ENCODE results near the gene SGF29. TPM values are rescaled to one million over a fixed set of nuclear protein-coding genes. Genes with fewer than 3 reads are reported as not detected.
A peak's percentile ranks its signal among the peaks of the same experiment; 100 is the strongest.

The SGF29 gene
- total and polyA plus RNA-seq, 4 experiments from 2014 or later, result 53.8 to 86.9 (median 68.8) TPM

DNA sequence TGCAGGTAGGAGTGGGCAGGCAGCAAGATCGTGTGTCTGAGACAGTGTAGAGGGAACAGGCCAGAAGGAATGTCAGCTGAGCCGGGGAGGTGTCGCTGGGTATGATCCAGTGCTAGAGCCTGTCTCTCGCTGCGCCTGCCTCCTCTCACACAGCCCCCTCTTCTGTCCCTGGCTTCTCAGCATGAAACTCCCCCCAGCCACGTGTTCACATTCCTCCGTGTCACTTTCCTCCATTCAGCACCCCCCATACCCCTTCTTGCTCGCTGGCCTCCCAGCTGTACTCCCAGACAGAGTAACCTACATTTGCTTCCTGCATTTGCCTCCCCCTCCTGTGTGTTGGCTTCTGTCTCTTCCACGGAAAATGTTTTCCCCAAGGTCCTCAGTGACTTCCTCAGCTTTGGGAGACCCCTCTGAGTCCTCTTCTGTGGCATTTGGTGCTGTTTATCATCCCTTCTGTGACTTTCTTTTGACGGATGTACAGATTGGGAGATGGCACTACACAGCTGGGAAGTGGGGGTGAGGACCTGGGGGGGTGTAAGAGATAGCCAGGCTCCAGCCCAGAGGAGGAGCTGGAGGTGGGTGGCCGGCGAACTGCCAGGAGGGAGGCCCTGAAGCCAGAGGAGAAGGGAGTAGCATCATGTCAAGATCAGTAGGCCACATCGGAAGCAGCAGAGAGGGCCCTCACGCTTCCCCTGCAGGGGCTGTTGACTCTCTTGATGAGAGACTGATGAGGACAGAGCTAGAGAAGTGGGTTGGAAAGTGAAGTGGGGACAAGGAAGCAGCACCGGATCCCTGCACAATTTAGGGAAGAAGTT is 19.2 kb downstream of the SGF29 start:
- intact Hi-C loops (cut with micrococcal nuclease), result no loop called here
- no peaks in the 10 kb centered on the region for H3K4me1 ChIP-seq (ENCODE audit: insufficient read depth, low read length)
- Mint-ChIP-seq H3K4me3 (no peak overlapping the region), H3K36me3 (peaks cover 0 to 18% of the 10 kb centered on the region in 2 donors), H3K4me1 (peaks cover 21 to 48% (median 35%) of the 10 kb centered on the region in 4 donors), H3K27ac (peak overlapping the region in 6 of 7 donors; percentile 38 to 88 (median 78)), H3K9me3 (no peaks in the 10 kb centered on the region), H3K27me3 (no peaks in the 10 kb centered on the region)
- ChIA-PET CTCF (ENCODE audit: partially characterized antibody) (interaction anchor here (1.2 kb wide), 1 partner anchor 9 kb away, joined by 3 read pairs; no protein-coding TSS in a partner anchor), POLR2A (ENCODE audit: partially characterized antibody) (no interaction called here)
- no peaks in the 10 kb centered on the region for H3K27me3 ChIP-seq (ENCODE audit: insufficient read depth, low read length)
- no peak for DNase-seq
- no peaks in the 10 kb centered on the region for H3K9me3 ChIP-seq (ENCODE audit: control insufficient read depth in 1 of 2, low read length in 2 of 2)
- no peaks in the 10 kb centered on the region for H3K36me3 ChIP-seq (ENCODE audit: insufficient read depth, low read length)
- no peak overlapping the region for H3K27ac ChIP-seq (ENCODE audit: low read depth, low read length)
- H3K4me3 ChIP-seq (ENCODE audit: low read length in 2 of 2), result no peak overlapping the region

- H3K4me3 Mint-ChIP-seq, result no peak overlapping the region
- no peak overlapping the region for H3K27ac ChIP-seq (ENCODE audit: low read depth, low read length)
These were observed 20.3 kb downstream of the SGF29 start for GRCh38 chr16:28573738-28574718.

DNA sequence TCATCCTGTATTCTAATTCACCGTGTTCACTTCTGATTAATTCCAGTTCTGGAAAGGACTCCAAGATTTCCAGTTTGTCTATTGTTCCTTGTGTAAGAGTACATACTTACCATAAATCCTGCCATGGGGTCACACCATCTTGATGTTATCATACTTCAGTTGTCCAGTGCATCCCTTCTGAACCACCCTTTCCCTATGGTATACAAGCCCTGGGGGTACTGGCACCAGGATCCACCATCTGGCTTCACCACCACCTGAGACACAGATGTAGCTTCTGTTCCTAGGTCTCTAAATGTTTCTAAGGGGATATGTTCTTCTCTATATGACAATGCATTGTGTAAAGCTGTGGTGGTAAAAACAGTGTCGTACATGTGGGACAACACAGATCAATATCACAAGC is 21.2 kb downstream of the SGF29 start:
- ChIA-PET CTCF (ENCODE audit: partially characterized antibody) (no interaction called here), POLR2A (ENCODE audit: partially characterized antibody) (interaction anchor here (1.2 kb wide), 1 partner anchor 83 kb away, joined by 3 read pairs; the partner anchor contains the start of gene CLN3)
- H3K9me3 Mint-ChIP-seq, result no peaks in the 10 kb centered on the region
- Histone ChIP-seq H3K27me3 (ENCODE audit: insufficient read depth, low read length) (no peaks in the 10 kb centered on the region), H3K27ac (ENCODE audit: low read depth, low read length) (no peak overlapping the region), H3K4me1 (ENCODE audit: insufficient read depth, low read length) (no peaks in the 10 kb centered on the region), H3K9me3 (ENCODE audit: control insufficient read depth in 1 of 2, low read length in 2 of 2) (no peaks in the 10 kb centered on the region), H3K36me3 (ENCODE audit: insufficient read depth, low read length) (no peaks in the 10 kb centered on the region), H3K4me3 (ENCODE audit: low read length in 2 of 2) (no peak overlapping the region)
- H3K4me3 Mint-ChIP-seq, result no peak overlapping the region
- H3K27me3 Mint-ChIP-seq, result no peaks in the 10 kb centered on the region
- H3K27ac Mint-ChIP-seq, result peak overlapping the region in 2 of 7 donors; percentile 47 to 58
- peaks cover 19 to 39% (median 29%) of the 10 kb centered on the region in 4 donors for H3K4me1 Mint-ChIP-seq
- peaks cover 0 to 23% of the 10 kb centered on the region in 2 donors for H3K36me3 Mint-ChIP-seq
- DNase-seq, result no peak
- intact Hi-C loops (cut with micrococcal nuclease), result no loop called here

More at GRCh38 chr16:28573738-28574718, 20.3 kb downstream of the SGF29 start:
- POLR2A ChIA-PET (ENCODE audit: partially characterized antibody), result interaction anchor here (1.2 kb wide), 1 partner anchor 82 kb away, joined by 3 read pairs; the partner anchor contains the start of gene CLN3
- Mint-ChIP-seq H3K9me3 (no peaks in the 10 kb centered on the region), H3K27ac (peak overlapping the region in 5 of 7 donors; percentile 49 to 76 (median 68)), H3K36me3 (peaks cover 0 to 23% of the 10 kb centered on the region in 2 donors), H3K27me3 (no peaks in the 10 kb centered on the region), H3K4me1 (peaks cover 20 to 48% (median 34%) of the 10 kb centered on the region in 4 donors)
- Histone ChIP-seq H3K4me1 (ENCODE audit: insufficient read depth, low read length) (no peaks in the 10 kb centered on the region), H3K36me3 (ENCODE audit: insufficient read depth, low read length) (no peaks in the 10 kb centered on the region), H3K4me3 (ENCODE audit: low read length in 2 of 2) (no peak overlapping the region), H3K27me3 (ENCODE audit: insufficient read depth, low read length) (no peaks in the 10 kb centered on the region), H3K9me3 (ENCODE audit: control insufficient read depth in 1 of 2, low read length in 2 of 2) (no peaks in the 10 kb centered on the region)
- intact Hi-C loops (cut with micrococcal nuclease), result no loop called here
- DNase-seq, result no peak
- CTCF ChIA-PET (ENCODE audit: partially characterized antibody), result interaction anchor here (1.2 kb wide), 1 partner anchor 10 kb away, joined by 3 read pairs; no protein-coding TSS in a partner anchor

GRCh38 chr16:28575446-28576109 is 21.9 kb downstream of the SGF29 start:
- peak overlapping the region in 3 of 7 donors; percentile 9 to 52 (median 46) for H3K27ac Mint-ChIP-seq
- ChIA-PET POLR2A (ENCODE audit: partially characterized antibody) (interaction anchor here (1.2 kb wide), 1 partner anchor 84 kb away, joined by 3 read pairs; the partner anchor contains the start of gene CLN3), CTCF (ENCODE audit: partially characterized antibody) (no interaction called here)
- no peaks in the 10 kb centered on the region for H3K9me3 Mint-ChIP-seq
- peaks cover 0 to 27% of the 10 kb centered on the region in 2 donors for H3K36me3 Mint-ChIP-seq
- Histone ChIP-seq H3K4me3 (ENCODE audit: low read length in 2 of 2) (no peak overlapping the region), H3K4me1 (ENCODE audit: insufficient read depth, low read length) (no peaks in the 10 kb centered on the region), H3K27me3 (ENCODE audit: insufficient read depth, low read length) (no peaks in the 10 kb centered on the region), H3K36me3 (ENCODE audit: insufficient read depth, low read length) (no peaks in the 10 kb centered on the region), H3K27ac (ENCODE audit: low read depth, low read length) (no peak overlapping the region), H3K9me3 (ENCODE audit: control insufficient read depth in 1 of 2, low read length in 2 of 2) (no peaks in the 10 kb centered on the region)
- intact Hi-C loops (cut with micrococcal nuclease), result no loop called here
- H3K27me3 Mint-ChIP-seq, result no peaks in the 10 kb centered on the region
- H3K4me3 Mint-ChIP-seq, result no peak overlapping the region
- DNase-seq, result no peak
- H3K4me1 Mint-ChIP-seq, result peaks cover 19 to 38% (median 28%) of the 10 kb centered on the region in 4 donors

DNA sequence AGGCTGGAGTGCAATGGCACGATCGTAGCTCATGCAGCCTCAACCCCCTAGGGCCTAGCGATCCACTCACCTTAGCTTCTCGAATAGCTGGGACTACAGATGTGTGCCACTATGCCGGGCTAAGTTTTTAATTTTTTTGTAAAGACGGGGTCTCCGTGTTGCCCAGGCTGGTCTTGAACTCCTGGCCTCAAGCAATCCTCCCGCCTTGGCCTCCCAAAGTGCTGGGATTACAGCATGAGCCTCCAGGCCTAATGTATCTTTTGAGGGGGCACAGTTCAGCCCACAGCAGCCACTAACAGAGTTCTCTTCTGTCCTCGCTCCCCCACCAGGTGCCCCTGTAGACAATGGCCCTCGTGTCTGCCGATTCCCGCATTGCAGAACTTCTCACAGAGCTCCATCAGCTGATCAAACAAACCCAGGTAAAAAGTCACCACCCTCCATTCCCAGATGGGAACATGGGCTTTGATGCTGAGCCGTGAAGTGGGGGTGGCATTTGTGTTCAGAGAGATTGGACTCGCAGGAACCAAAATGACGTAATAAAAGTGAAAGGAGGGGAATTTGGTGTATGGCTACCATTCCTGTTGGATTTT is 27.1 kb downstream of the SGF29 start:
- Histone ChIP-seq H3K27me3 (ENCODE audit: insufficient read depth, low read length) (no peaks in the 10 kb centered on the region), H3K4me3 (ENCODE audit: low read length in 2 of 2) (no peak overlapping the region), H3K36me3 (ENCODE audit: insufficient read depth, low read length) (peaks cover 19% of the 10 kb centered on the region), H3K27ac (ENCODE audit: low read depth, low read length) (no peak overlapping the region), H3K4me1 (ENCODE audit: insufficient read depth, low read length) (no peaks in the 10 kb centered on the region), H3K9me3 (ENCODE audit: control insufficient read depth in 1 of 2, low read length in 2 of 2) (no peaks in the 10 kb centered on the region)
- intact Hi-C loops (cut with micrococcal nuclease), result no loop called here
- ChIA-PET CTCF (ENCODE audit: partially characterized antibody) (interaction anchor here (0.6 kb wide), 1 partner anchor 302 kb away, joined by 3 read pairs; no protein-coding TSS in a partner anchor), POLR2A (ENCODE audit: partially characterized antibody) (no interaction called here)
- Mint-ChIP-seq H3K27ac (peak overlapping the region in 2 of 7 donors; percentile 4 to 63), H3K27me3 (no peaks in the 10 kb centered on the region), H3K9me3 (peaks cover 0 to 1% (median 0%) of the 10 kb centered on the region in 8 donors), H3K4me3 (no peak overlapping the region), H3K36me3 (peaks cover 34 to 51% of the 10 kb centered on the region in 2 donors), H3K4me1 (peaks cover 0 to 9% (median 5%) of the 10 kb centered on the region in 4 donors)
- DNase-seq, result no peak

GRCh38 chr16:28585674-28586073 is 32.0 kb downstream of the SGF29 start:
- no peaks in the 10 kb centered on the region for H3K9me3 ChIP-seq (ENCODE audit: control insufficient read depth in 1 of 2, low read length in 2 of 2)
- H3K27ac Mint-ChIP-seq, result no peak overlapping the region
- no peak overlapping the region for H3K4me3 ChIP-seq (ENCODE audit: low read length in 2 of 2)
- no peak for DNase-seq
- no peak overlapping the region for H3K27ac ChIP-seq (ENCODE audit: low read depth, low read length)
- peaks cover 0 to 1% (median 0%) of the 10 kb centered on the region in 8 donors for H3K9me3 Mint-ChIP-seq
- H3K27me3 Mint-ChIP-seq, result no peaks in the 10 kb centered on the region
- no peak overlapping the region for H3K4me3 Mint-ChIP-seq
- H3K4me1 ChIP-seq (ENCODE audit: insufficient read depth, low read length), result no peaks in the 10 kb centered on the region
- H3K4me1 Mint-ChIP-seq, result peaks cover 0 to 4% (median 0%) of the 10 kb centered on the region in 4 donors
- ChIA-PET CTCF (ENCODE audit: partially characterized antibody) (no interaction called here), POLR2A (ENCODE audit: partially characterized antibody) (no interaction called here)
- H3K36me3 Mint-ChIP-seq, result peaks cover 48 to 77% of the 10 kb centered on the region in 2 donors
- intact Hi-C loops (cut with micrococcal nuclease), result no loop called here
- peaks cover 46% of the 10 kb centered on the region for H3K36me3 ChIP-seq (ENCODE audit: insufficient read depth, low read length)
- H3K27me3 ChIP-seq (ENCODE audit: insufficient read depth, low read length), result no peaks in the 10 kb centered on the region
